ENCODE data around the gene RCHY1.
A peak's percentile ranks its signal among the peaks of the same experiment; 100 is the strongest.

The RCHY1 gene

GRCh38 chr4:75514131-75514948, at the start of gene RCHY1, which contains the start of gene THAP6:
RCHY1 (minus strand) TSS chr4:75514403; CDS start chr4:75514286, 117 bp downstream.
THAP6 (plus strand) TSS chr4:75514473; CDS start chr4:75515453, 980 bp downstream.
- peak; percentile 2 for TF ChIP-seq CTCF (IDR thresholded peaks at IDR 0.05; ENCODE audit: control insufficient read depth, insufficient read depth, low read depth, low read length, missing control alignments)
- peak within 1 kb of the TSS; percentile 71 for H3K4me3 ChIP-seq (ENCODE audit: control insufficient read depth, low read depth, low read length)
- peak; percentile 70 for DNase-seq (ENCODE audit: low read depth)

- DNase-seq (ENCODE audit: low read depth): no peak
Observed at GRCh38 chr4:75561789-75562188, 47.6 kb upstream of the RCHY1 start.

DNA sequence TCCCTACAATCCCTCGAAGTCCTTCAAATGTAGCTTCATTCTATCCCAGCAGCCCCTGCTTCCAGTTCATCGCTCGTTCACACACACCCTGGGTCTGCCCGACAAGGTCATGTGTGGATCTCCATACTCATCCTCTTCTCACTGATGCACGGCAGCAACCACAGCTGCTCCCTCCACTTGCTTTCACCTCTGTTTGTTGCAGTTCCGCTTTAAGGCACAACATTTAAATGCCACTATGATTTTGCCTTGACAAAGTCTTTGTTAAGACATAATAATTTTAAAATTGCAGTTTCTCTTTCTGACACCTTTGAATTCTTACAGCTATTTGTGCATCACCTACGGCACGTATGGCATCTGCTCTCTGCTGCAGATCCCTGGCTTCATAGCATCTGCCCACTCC, 43.5 kb upstream of the RCHY1 start:
- no peak overlapping the region for H3K4me3 ChIP-seq (ENCODE audit: control insufficient read depth, low read depth, low read length)
- DNase-seq (ENCODE audit: low read depth): no peak
- no peak for TF ChIP-seq CTCF (IDR thresholded peaks at IDR 0.05; ENCODE audit: control insufficient read depth, insufficient read depth, low read depth, low read length, missing control alignments)

More at GRCh38 chr4:75561789-75562188, 47.6 kb upstream of the RCHY1 start:
- TF ChIP-seq CTCF (IDR thresholded peaks at IDR 0.05; ENCODE audit: control insufficient read depth, insufficient read depth, low read depth, low read length, missing control alignments): no peak
- no peak overlapping the region for H3K4me3 ChIP-seq (ENCODE audit: control insufficient read depth, low read depth, low read length)

DNA sequence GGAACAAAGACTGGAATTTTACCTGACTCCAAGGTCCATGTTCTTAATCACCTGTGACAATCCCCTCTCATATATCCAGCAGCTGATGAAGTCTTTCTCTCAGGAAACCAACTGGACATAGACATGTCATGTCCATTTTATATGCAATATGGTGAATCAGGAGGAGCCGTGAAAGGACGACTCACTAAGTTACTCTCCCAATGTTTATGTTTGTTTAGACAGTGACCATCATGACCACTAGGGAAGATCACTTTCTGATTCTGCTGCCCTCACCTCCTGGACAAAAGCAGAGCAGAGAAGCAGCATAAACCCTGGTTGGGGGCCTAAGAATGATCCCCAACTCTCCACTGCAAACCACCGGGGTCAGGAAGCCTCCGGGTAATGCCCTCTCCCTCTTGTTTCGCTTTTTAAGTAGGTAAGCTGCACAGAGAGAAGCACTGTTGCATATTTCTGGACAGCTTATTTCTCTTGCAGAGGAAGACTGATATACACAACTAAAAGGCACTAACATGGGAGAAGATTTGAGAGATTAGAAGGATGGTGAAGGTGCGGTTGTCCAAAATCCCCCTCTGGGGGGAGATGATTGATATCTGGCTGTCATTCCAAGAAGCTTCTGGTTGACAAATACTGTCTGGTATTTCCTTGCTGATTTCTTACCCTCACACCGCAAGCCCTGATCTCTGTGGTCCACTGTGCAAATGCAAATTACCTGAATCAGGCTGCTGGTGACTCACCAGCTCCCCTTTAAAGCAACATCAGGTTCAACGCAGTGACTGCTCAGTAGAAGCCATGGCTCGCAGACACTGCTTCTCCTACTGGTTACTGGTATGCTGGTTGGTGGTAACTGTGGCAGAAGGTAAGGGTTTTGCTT, 41.3 kb upstream of the RCHY1 start, which contains the start of gene ODAPH:
Gene ODAPH, plus strand, starts transcription at position 773 of the 871 bp plus-strand sequence. Its CDS starts 17 bp downstream, at position 790.
- TF ChIP-seq CTCF (IDR thresholded peaks at IDR 0.05; ENCODE audit: control insufficient read depth, insufficient read depth, low read depth, low read length, missing control alignments): no peak
- H3K4me3 ChIP-seq (ENCODE audit: control insufficient read depth, low read depth, low read length): no peak within 1 kb of the TSS
- no peak for DNase-seq (ENCODE audit: low read depth)

- TF ChIP-seq CTCF (IDR thresholded peaks at IDR 0.05; ENCODE audit: control insufficient read depth, insufficient read depth, low read depth, low read length, missing control alignments): no peak
- no peak overlapping the region for H3K4me3 ChIP-seq (ENCODE audit: control insufficient read depth, low read depth, low read length)
- DNase-seq (ENCODE audit: low read depth): no peak
Observed at GRCh38 chr4:75552452-75552851, 38.2 kb upstream of the RCHY1 start.

GRCh38 chr4:75549019-75549418, 34.8 kb upstream of the RCHY1 start:
- no peak for TF ChIP-seq CTCF (IDR thresholded peaks at IDR 0.05; ENCODE audit: control insufficient read depth, insufficient read depth, low read depth, low read length, missing control alignments)
- DNase-seq (ENCODE audit: low read depth): no peak

More at GRCh38 chr4:75549019-75549418, 34.8 kb upstream of the RCHY1 start:
- H3K4me3 ChIP-seq (ENCODE audit: control insufficient read depth, low read depth, low read length): no peak overlapping the region

Measured in AG09309 (cell line).